GM18511 (cell line): ENCODE data around the gene MYL3.

Experiments used
- ATAC-seq: cut with Tn5 transposase; IDR thresholded peaks from one replicate; pipeline ENCODE4 v1.9.1; 2021; ENCODE audit warnings: mild to moderate bottlenecking, moderate library complexity; ENCODE audit not compliant: unreplicated experiment

Gene MYL3

GRCh38 chr3:46851364-46852333, 11.6 kb downstream of the MYL3 start:
- no peak for ATAC-seq

DNA sequence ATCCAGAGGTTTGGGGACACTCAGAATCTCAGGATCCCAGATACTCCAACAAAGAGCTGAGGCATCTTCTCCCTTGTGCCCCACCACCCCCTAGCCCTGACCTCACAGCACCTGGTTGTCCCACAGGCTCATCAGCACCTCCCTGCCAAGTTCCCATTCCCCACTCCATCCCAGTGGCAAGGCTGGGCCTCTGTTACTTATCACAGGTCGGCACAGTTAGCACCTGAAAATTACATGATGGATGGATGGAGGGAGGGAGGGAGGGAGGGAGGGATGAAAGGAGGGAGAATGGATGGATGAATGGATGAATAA, 12.8 kb downstream of the MYL3 start:
- ATAC-seq = no peak

GRCh38 chr3:46849686-46850467, 13.4 kb downstream of the MYL3 start:
- ATAC-seq = no peak

DNA sequence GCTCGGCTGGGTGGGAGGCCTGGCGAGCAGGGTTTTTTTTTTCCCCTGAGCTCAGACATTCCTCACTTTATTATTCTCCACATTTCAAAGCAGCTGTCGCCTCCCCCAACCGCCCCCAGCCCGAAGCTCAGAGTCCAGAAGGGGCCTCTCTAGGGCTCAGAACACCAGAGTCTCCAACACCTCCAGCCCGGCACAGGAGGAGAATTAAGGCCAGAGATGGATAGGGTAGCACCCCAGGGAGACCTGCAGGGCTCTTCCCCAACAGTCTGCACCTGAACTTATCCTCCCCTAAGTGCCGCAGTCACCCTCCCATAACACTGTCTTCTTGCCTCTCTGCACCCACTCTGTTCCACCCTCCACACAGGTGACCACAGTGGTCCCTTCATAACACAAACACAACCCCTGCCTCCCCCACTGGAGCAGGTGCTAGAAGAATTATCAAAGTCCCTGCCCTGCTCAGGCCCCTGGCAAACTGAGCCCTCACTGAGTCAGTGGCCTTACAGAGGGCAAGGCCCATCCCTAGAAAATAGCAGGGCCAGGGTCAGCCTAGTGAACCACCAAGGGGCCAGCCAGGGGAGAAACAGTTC, 14.1 kb downstream of the MYL3 start:
- ATAC-seq = no peak

DNA sequence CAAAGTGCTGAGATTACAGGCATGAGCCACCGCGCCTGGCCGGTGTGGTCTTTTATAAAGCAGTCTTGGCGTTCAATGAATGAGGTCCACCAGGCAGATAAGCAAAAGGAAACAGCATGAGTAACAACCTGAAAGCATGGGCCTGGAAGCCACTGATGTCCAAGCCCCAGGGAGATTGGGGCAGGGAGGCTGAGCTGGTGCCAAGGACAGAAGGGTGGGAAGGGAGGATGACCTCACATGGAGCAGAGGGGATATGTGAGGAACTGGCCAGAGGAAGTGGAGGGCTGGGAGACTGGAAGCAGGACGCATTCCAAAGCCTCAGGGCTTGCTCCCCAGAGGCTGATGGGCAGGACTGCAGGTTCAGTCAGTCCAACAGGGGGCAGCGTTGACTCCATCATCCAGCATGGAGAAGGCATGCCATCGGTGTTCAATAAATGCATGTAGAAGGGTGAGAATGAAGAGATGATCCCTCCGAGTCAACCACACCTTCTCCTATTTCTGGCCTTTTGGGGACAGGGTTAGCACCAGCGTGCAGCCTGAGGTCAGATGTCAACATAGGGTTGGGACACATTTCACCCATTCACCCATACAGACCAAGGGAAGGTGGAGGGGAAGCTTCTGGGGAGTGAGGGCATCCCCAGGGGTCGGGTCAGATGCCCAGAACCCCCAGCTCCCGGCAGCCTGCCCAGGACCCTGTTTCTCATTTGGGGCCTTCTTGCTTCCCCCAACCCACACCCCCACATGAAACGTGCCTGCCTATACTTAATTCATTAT, 14.8 kb downstream of the MYL3 start:
- no peak for ATAC-seq

DNA sequence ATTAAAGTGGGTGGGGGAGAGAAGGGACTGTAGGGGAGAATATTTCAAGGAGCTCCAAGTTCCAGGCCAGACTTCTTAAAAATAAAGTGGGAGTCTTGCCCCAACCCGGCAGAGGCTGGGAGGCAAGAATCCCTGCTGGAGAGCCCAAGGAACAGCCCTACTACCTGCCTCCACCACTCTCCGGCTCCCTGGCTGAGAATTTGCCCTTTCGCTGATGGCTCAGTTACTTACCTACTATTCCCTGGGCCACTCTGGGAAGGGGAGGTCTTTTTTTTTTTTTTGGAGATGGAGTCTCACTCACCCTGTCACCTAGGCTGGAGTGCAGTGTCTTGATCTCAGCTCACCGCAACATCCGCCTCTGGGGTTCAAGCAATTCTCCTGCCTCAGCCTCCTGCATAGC, 15.5 kb downstream of the MYL3 start:
- no peak for ATAC-seq

DNA sequence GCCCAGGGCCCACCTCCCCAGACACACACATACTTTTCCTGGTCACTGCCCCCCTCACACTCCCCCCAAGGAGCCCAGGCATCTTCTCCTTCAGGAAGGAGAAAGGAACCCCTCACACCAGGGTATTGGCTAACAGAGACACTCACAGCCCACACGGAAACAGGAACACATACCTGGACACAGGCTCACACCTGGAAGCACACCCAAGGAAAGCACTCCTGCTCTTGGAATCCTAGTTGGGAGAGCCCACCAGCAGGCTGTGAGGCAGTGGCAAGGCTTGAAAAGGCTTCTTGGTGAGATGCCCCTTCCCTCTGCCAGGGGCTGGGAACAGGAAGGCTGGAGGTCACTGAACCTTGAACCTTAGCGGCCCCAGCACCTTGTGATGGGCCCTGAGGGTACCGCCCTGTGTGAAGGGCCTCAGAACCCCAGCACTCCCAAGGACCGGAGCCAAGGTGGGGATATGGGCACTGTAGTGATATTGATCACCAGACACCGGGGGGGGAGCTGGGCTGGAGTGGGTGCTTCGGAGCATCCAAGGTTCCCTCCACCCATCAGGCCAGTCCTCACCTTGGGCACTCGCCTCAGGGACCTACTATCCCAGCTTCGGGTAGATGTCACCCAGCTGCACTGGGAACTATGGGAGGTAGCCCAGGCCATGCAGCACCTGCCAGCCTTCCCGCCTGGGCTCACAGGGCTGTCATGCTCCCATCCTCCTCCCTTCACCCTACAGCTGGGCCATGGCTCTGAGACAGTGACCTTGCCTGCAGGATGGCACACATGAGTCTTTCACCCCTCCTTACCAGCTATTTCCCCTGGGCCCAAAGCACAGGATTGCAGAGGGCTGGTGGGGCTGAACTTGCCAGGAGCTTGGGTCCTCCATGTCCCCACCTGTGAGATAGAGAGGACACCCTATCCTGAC, 16.4 kb downstream of the MYL3 start:
- no peak for ATAC-seq

GRCh38 chr3:46845860-46846623, 17.2 kb downstream of the MYL3 start:
- peak; percentile 82 for ATAC-seq

DNA sequence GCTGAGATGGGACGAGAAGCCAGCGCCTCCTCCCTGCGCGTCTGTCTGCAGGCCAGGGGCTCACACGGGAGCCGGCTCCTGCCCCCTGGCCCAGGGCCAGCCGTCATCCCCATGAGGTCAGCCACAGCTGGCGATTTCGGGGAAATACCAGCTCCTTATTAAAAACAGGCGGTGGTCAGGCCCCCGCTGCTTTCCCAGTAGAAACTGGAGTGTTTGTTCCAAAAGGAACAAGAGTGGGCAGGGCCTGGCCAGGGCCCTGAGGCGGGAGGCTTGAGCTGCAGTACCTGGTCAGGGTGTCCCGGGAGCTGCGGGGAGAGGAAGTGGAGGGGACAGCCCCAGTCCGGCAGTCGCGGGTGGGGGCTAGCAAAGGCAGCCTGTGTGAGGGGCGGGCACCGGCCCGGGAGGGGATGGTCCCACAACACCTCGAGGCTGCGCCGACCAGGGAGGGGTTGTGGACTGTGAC, 17.8 kb downstream of the MYL3 start:
- ATAC-seq = peak; percentile 53

DNA sequence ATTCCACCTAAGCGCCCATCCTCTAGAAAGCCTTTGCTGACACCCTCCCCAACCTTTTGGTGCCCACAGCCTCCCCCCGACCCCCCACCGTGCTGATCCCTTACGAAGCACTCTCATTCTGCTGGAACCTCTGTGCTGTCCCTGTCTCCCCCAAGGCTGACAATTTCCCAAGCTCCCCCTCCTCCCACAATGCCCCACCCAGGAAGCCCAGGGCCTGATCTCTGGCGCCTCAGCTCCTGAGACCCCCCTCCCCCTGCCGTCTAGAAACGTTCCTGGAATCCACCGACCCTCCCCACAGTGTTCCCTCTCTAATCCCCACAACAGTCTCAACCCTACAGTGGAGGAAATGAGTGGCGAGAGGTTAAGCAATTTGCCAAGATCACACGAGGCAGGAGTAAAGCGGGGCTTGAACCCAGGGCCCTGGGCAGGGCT, 18.3 kb downstream of the MYL3 start:
- ATAC-seq = no peak

- no peak for ATAC-seq
Observed at GRCh38 chr3:46844397-46844796, 18.8 kb downstream of the MYL3 start.

DNA sequence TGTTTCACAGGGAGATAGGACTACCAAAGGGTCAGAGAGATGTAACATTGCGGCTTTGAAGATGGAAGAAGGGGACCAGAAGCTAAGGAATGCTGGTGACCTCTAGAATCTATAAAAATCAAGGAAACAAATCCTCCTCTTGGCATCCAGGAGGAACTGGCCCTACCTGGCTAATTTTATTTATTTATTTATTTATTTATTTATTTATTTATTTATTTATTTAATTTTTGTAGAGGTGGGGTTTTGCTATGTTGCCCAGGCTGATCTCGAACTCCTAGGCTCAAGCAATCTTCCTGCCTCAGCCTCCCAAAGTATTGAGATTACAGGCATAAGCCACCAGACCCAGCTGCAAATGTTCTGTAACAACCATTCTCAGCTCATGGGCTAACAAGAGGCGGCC, 19.7 kb downstream of the MYL3 start:
- no peak for ATAC-seq

GRCh38 chr3:46840491-46840890, 22.8 kb downstream of the MYL3 start:
- ATAC-seq = no peak

DNA sequence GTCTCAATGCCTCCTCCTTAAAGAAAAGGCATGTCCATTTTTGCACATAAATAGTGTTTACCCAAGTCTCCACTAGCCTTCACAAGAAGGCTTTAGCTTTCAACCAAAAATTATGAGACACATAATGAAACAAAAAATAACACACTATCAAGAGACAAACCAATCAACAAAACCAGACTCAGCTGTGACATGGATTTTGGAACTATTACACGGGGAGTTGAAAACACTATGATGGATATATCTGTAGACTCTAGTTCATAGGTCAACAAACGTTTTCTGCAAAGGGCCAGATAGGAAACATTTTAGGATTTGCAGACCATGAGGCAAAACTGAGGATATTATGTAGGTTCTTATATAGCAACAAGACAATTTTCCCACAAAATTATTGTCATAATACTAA, 24.9 kb downstream of the MYL3 start:
- ATAC-seq = no peak

- ATAC-seq = no peak
Observed at GRCh38 chr3:46835491-46835890, 27.8 kb downstream of the MYL3 start.

- no peak for ATAC-seq
Observed at GRCh38 chr3:46835054-46835453, 28.2 kb downstream of the MYL3 start.

DNA sequence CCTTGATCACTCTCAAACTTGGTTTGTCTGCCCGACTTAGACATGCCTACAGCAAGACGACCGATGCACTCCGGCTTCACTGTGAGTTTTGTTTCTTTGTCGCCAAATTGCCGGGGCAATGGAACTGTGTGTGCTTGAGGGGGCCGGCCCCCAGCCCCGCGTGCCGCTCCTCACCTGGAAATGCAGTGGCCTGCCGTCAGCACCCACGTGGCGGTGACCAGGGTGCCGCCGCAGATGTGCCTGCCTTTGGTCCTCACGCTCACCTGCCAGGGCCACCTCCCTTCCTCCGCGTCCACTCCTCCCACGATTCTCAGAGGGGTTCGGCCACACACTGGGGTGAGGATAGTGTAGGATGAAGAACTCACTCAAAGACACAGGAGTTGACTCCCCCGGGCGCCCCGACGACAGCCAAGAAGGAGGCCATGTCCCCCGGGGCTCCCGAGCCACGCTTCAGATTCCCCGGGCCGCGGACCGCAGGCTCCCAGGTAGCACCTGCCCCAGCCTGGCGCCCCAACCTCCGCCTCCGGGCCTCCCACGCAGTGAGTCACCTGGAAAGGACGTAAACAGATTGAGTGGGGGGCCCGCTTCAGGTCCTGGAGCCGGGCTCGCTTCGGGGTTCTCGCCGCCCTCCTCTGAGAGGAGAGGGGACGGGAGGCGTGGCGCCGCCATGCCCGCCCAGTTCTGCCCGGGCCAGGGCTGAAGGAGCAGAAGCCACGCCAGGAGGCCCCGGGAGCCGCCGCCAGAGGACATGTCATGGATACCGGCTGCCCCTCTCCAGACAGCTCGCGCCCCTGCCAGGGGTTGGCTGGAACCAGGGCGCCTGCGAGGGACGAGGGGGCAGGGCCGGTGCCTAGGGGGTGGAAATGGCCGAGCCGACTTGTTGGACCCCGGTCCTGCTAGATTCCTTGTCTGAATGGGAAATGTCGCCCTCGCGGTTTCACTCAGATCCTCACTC, 29.6 kb downstream of the MYL3 start:
- no peak for ATAC-seq

GRCh38 chr3:46831841-46832240, 31.4 kb downstream of the MYL3 start:
- no peak for ATAC-seq
